ENCODE data around the gene TAS2R40.

DNA sequence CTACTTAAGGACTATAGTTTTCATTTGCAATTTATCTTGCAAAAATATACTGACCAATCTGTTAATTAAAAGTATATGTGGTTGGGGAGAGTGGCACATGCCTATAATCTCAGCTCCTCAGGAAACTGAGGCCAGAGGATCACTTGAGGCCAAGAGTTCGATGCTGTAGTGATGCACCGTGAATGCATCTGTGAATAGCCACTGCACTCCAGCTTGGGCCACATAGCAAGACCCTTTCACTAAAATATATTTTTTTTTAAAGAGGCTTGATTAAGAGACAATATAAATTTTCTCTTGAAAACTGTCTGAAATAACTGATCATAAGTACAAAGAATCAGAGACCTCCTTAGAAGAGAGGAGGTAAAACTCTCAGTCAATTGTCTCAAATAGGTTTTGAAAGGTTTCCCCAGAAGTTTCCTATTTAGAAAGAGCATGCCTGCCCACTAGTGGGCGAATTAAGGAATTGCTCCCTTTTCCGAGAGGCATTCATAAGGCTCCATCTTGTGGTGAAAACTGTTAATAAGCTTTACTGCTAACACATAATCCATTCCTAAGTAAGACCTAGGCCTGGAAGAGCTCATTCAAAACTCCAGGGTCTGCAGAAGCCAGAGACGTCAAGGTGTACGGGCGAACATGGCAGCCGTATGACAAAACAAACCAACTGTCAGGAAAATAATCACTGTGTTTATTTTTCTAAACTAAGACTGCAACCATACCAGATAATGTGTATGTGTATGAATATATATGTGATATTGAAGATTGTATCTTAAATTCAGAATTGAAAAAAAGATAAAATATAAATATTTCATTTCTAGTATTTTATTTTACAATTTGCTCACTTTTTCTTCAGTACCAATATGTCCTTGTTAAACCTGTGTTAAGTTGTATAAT is 6.8 kb upstream of the TAS2R40 start:
- TF ChIP-seq, protein P1, sequence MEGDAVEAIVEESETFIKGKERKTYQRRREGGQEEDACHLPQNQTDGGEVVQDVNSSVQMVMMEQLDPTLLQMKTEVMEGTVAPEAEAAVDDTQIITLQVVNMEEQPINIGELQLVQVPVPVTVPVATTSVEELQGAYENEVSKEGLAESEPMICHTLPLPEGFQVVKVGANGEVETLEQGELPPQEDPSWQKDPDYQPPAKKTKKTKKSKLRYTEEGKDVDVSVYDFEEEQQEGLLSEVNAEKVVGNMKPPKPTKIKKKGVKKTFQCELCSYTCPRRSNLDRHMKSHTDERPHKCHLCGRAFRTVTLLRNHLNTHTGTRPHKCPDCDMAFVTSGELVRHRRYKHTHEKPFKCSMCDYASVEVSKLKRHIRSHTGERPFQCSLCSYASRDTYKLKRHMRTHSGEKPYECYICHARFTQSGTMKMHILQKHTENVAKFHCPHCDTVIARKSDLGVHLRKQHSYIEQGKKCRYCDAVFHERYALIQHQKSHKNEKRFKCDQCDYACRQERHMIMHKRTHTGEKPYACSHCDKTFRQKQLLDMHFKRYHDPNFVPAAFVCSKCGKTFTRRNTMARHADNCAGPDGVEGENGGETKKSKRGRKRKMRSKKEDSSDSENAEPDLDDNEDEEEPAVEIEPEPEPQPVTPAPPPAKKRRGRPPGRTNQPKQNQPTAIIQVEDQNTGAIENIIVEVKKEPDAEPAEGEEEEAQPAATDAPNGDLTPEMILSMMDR (conservative IDR thresholded peaks at IDR 0.05 in 1 of 2, IDR thresholded peaks at IDR 0.05 in 1 of 2; ENCODE audit: low read depth in 1 of 2, low read length in 2 of 2), result peak; percentile 100
- TF ChIP-seq EZH2 (IDR thresholded peaks at IDR 0.05; ENCODE audit: low read length, missing control alignments), result no peak

Measured in fibroblast of lung (primary cell).